ENCODE measurements around the gene ABCC3. TPM values are rescaled to one million over a fixed set of nuclear protein-coding genes. Genes with fewer than 3 reads are reported as not detected.

Gene ABCC3
- total RNA-seq, 2 donors from 2014 or later: 1.4 to 4.5 TPM

- Histone ChIP-seq H3K27me3 (no peaks in the 10 kb centered on the region), H3K4me1 (peaks cover 0 to 22% of the 10 kb centered on the region in 2 donors), H3K9me3 (no peaks in the 10 kb centered on the region), H3K27ac (no peak overlapping the region), H3K36me3 (no peaks in the 10 kb centered on the region), H3K4me3 (no peak overlapping the region)
- no peak for DNase-seq (ENCODE audit: low spot score)
- TF ChIP-seq CTCF (IDR thresholded peaks at IDR 0.05): no peak
Observed at GRCh38 chr17:50684612-50685333, 50.1 kb downstream of the ABCC3 start.

- Histone ChIP-seq H3K27ac (no peak overlapping the region), H3K9me3 (no peaks in the 10 kb centered on the region), H3K36me3 (no peaks in the 10 kb centered on the region), H3K27me3 (no peaks in the 10 kb centered on the region), H3K4me1 (peaks cover 0 to 22% of the 10 kb centered on the region in 2 donors), H3K4me3 (no peak overlapping the region)
- TF ChIP-seq CTCF (IDR thresholded peaks at IDR 0.05): no peak
- no peak for DNase-seq (ENCODE audit: low spot score)
Observed at GRCh38 chr17:50685334-50685665, 50.6 kb downstream of the ABCC3 start.

GRCh38 chr17:50685691-50686493 is 51.2 kb downstream of the ABCC3 start:
- peaks cover 0 to 22% of the 10 kb centered on the region in 2 donors for H3K4me1 ChIP-seq

GRCh38 chr17:50686494-50687199 is 52.0 kb downstream of the ABCC3 start:
- Histone ChIP-seq H3K4me1 (peaks cover 0 to 18% of the 10 kb centered on the region in 2 donors), H3K36me3 (peaks cover under 1% of the 10 kb centered on the region), H3K27me3 (no peaks in the 10 kb centered on the region), H3K4me3 (no peak overlapping the region), H3K9me3 (no peaks in the 10 kb centered on the region), H3K27ac (peak overlapping the region; percentile 63 to 70)
- peak; percentile 85 for DNase-seq (ENCODE audit: low spot score)
- TF ChIP-seq CTCF (IDR thresholded peaks at IDR 0.05): no peak

More at GRCh38 chr17:50685691-50686493, 51.2 kb downstream of the ABCC3 start:
- Histone ChIP-seq H3K9me3 (no peaks in the 10 kb centered on the region), H3K4me3 (no peak overlapping the region), H3K27me3 (no peaks in the 10 kb centered on the region), H3K27ac (peak overlapping the region; percentile 63 to 70), H3K36me3 (no peaks in the 10 kb centered on the region)
- no peak for TF ChIP-seq CTCF (IDR thresholded peaks at IDR 0.05)
- DNase-seq (ENCODE audit: low spot score): no peak

- Histone ChIP-seq H3K4me1 (peaks cover 0 to 23% of the 10 kb centered on the region in 2 donors), H3K27me3 (no peaks in the 10 kb centered on the region), H3K27ac (peak overlapping the region; percentile 63 to 70), H3K9me3 (no peaks in the 10 kb centered on the region), H3K36me3 (peaks cover 8% of the 10 kb centered on the region), H3K4me3 (no peak overlapping the region)
- TF ChIP-seq CTCF (IDR thresholded peaks at IDR 0.05): no peak
- no peak for DNase-seq (ENCODE audit: low spot score)
Observed at GRCh38 chr17:50687200-50688066, 52.8 kb downstream of the ABCC3 start.
